ENCODE data around the gene DHRS1.

GRCh38 chr14:24293525-24293924 is 6.1 kb downstream of the DHRS1 start:
- TF ChIP-seq EZH2 (IDR thresholded peaks at IDR 0.05; ENCODE audit: low read depth, unreplicated experiment) (no peak), POLR2AphosphoS5 (IDR thresholded peaks at IDR 0.05; ENCODE audit: low read depth) (no peak), CTCF (conservative IDR thresholded peaks at IDR 0.05; ENCODE audit: low read depth in 2 of 2) (no peak), REST (IDR thresholded peaks at IDR 0.05; ENCODE audit: unreplicated experiment) (no peak), ZNF331 (CRISPR knock-in tag; IDR thresholded peaks at IDR 0.05; ENCODE audit: low read depth) (no peak), EZH2phosphoT487 (IDR thresholded peaks at IDR 0.05; ENCODE audit: unreplicated experiment) (no peak)

Data from GM23338 (cell line).